SK-N-MC (cell line): ENCODE data around the gene METTL27.

ENCODE experiments used
- EZH2 ChIP-seq: fragments of 200-600 bp; sonication (generic); IDR thresholded peaks from one replicate; pipeline ENCODE4 v1.6.1; 2017; ENCODE audit warnings: antibody characterized with exemption
- FOXP2 ChIP-seq: optimal IDR thresholded peaks from 2 replicates; pipeline ENCODE3; 2011; ENCODE audit warnings: mild to moderate bottlenecking, moderate library complexity; ENCODE audit not compliant: insufficient read depth; ENCODE audit errors: extremely low read length, control extremely low read depth
- POLR2AphosphoS5 ChIP-seq: IDR thresholded peaks from 2 replicates; pipeline ENCODE4 v1.6.1; 2012; ENCODE audit warnings: mild to moderate bottlenecking, low read depth, low read length, borderline replicate concordance

GRCh38 chr7:73850781-73851207 lies 8.5 kb upstream of the METTL27 start:
- TF ChIP-seq POLR2AphosphoS5 (no peak), EZH2 (no peak), FOXP2 (no peak)
